Measurements from ENCODE around the gene MARS1. TPM values are rescaled to one million over a fixed set of nuclear protein-coding genes. Genes with fewer than 3 reads are reported as not detected.
A peak's percentile ranks its signal among the peaks of the same experiment; 100 is the strongest.

The MARS1 gene
- total RNA-seq, 1 donor, result 158 TPM

- DNase-seq (ENCODE audit: low read depth), result peak; percentile 36
- no peak for TF ChIP-seq CTCF (IDR thresholded peaks at IDR 0.05; ENCODE audit: insufficient read depth, low read depth, low read length)
- no peak overlapping the region for H3K4me3 ChIP-seq (ENCODE audit: low read depth, low read length)
These were observed 4.4 kb upstream of the MARS1 start for GRCh38 chr12:57483466-57483865.

DNA sequence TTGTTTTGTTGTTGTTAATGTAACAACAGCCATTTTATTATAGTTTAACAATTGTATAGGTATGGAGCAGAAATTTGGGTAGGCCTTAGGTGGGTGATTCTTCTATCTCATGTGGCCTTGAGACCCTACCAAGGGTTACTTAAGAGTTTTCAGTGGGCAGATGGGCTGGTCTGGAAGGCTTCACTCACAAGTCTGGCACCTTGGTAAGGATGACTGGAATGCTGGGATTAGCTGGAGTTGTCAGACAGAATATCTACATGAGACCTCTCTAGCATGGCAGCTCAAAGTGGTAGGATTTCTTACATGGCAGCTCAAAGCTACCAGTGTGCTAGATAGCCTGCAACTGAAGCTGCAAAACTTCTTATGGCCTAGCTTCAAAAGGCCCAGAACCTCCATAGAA lies 2.2 kb upstream of the MARS1 start:
- no peak overlapping the region for H3K4me3 ChIP-seq (ENCODE audit: low read depth, low read length)
- DNase-seq (ENCODE audit: low read depth), result no peak
- TF ChIP-seq CTCF (IDR thresholded peaks at IDR 0.05; ENCODE audit: insufficient read depth, low read depth, low read length), result no peak

DNA sequence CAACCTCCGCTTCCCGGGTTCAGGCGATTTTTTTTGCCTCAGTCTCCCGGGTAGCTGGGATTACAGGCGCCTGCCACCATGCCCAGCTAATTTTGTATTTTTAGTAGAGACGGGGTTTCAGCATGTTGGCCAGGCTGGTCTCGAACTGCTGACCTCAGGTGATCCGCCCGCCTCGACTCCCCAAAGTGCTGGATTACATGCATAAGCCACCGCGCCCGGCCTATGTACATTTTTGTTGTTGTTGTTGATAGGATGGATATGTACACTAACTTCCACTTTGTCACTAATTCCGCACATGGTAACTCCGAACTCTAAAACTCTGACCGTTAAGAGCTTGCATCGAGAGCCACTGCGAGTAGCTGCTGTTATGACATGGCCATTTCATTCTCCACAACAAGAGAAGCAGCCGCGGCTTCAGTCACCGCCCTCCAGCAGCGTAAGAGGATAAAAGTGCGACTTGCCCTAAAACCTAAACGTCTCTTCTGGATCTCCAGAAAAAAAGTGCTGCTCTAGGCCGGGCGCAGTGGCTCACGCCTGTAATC lies 742 bp upstream of the MARS1 start:
- peak overlapping the region; percentile 96 for H3K4me3 ChIP-seq (ENCODE audit: low read depth, low read length)
- DNase-seq (ENCODE audit: low read depth), result no peak
- TF ChIP-seq CTCF (IDR thresholded peaks at IDR 0.05; ENCODE audit: insufficient read depth, low read depth, low read length), result no peak

GRCh38 chr12:57488402-57489156 lies 711 bp downstream of the MARS1 start:
- H3K4me3 ChIP-seq (ENCODE audit: low read depth, low read length), result peak overlapping the region; percentile 96
- DNase-seq (ENCODE audit: low read depth), result peak; percentile 30
- TF ChIP-seq CTCF (IDR thresholded peaks at IDR 0.05; ENCODE audit: insufficient read depth, low read depth, low read length), result no peak

DNA sequence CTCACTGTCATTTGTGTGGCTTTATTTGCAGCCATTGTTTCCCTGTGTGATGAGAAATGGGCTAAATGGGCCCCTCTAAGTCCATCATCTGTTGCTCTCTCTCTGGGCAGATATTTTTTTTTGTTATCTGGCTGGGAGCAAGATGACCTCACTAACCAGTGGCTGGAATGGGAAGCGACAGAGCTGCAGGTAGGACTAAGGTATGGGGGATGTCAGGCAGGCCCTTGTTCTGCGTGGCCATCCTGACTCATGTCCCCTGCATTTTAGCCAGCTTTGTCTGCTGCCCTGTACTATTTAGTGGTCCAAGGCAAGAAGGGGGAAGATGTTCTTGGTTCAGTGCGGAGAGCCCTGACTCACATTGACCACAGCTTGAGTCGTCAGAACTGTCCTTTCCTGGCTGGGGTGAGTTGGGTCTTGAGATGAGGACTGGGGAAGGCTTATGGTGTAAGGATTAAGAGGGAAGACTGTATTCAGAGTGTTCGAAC lies 1.3 kb downstream of the MARS1 start:
- no peak for DNase-seq (ENCODE audit: low read depth)
- peak overlapping the region; percentile 96 for H3K4me3 ChIP-seq (ENCODE audit: low read depth, low read length)
- no peak for TF ChIP-seq CTCF (IDR thresholded peaks at IDR 0.05; ENCODE audit: insufficient read depth, low read depth, low read length)

- no peak overlapping the region for H3K4me3 ChIP-seq (ENCODE audit: low read depth, low read length)
- no peak for DNase-seq (ENCODE audit: low read depth)
- no peak for TF ChIP-seq CTCF (IDR thresholded peaks at IDR 0.05; ENCODE audit: insufficient read depth, low read depth, low read length)
These were observed 2.3 kb downstream of the MARS1 start for GRCh38 chr12:57490126-57490525.

Measured in fibroblast of villous mesenchyme (primary cell).